Esophagus muscularis mucosa (tissue), 4 donors: ENCODE results near the gene ZBTB48. TPM values are rescaled to one million over a fixed set of nuclear protein-coding genes. Genes with fewer than 3 reads are reported as not detected.

Experiments
- DNase-seq: peaks from one replicate; pipeline ENCODE4 v3.0.0-alpha.2; 2017; ENCODE audit errors: extremely low spot score
- H3K27ac ChIP-seq, 4 donors: fragments of 200-600 bp; sonication (generic); replicated peaks in 1 of 4; 1 replicate in 3 of 4; 2 replicates in 1 of 4; pipeline ENCODE4 v1.5.1; 2016 to 2019; ENCODE audit warnings: mild to moderate bottlenecking in 1 of 4
- H3K27me3 ChIP-seq, 4 donors: fragments of 200-600 bp; sonication (generic); one replicate each; pipeline versions ENCODE4 v1.5.1 to v1.6.0; 2016 to 2019
- H3K36me3 ChIP-seq, 4 donors: fragments of 200-600 bp; sonication (generic); one replicate each; pipeline ENCODE4 v1.5.1; 2016 to 2019
- H3K4me1 ChIP-seq, 4 donors: fragments of 200-600 bp; sonication (generic); one replicate each; pipeline ENCODE4 v1.5.1; 2016 to 2019
- H3K4me3 ChIP-seq, 4 donors: fragments of 200-600 bp; sonication (generic); 1 replicate in 2 of 4; 2 replicates in 2 of 4; pipeline ENCODE4 v1.5.1; 2016 to 2019; ENCODE audit warnings: mild to moderate bottlenecking in 4 of 4, moderate library complexity in 1 of 4
- H3K9me3 ChIP-seq, 4 donors: fragments of 200-600 bp; sonication (generic); 1 replicate in 3 of 4; 2 replicates in 1 of 4; pipeline ENCODE4 v1.5.1; 2016 to 2019
- EP300 ChIP-seq: sonication (generic); formaldehyde crosslinking; IDR thresholded peaks from one replicate; pipeline ENCODE4 v1.6.1; 2017; ENCODE audit warnings: antibody characterized with exemption
- POLR2A ChIP-seq: fragments of 450-650 bp; IDR thresholded peaks from one replicate; pipeline ENCODE4 v1.6.1; 2017; ENCODE audit warnings: antibody characterized with exemption, moderate library complexity, mild to moderate bottlenecking, low read depth
- POLR2AphosphoS5 ChIP-seq, 2 donors: sonication (generic); formaldehyde crosslinking; IDR thresholded peaks; one replicate each; pipeline ENCODE4 v1.6.1; 2017; ENCODE audit warnings: antibody characterized with exemption in 2 of 2
- WGBS: methylation state at CpG from one replicate; pipeline ENCODE4 v1.1.5; 2018; 5-methylcytosine and 5-hydroxymethylcytosine counted together
- intact Hi-C: fragments of 100-400 bp; cut with DNase I; formaldehyde crosslinking; loops from one replicate; pipeline ENCODE4 v1.15.1; 2023
- total RNA-seq, 4 donors: library from RNA; depleted of rRNA; stranded (reverse); fragments of >200 nt; gene quantifications; one replicate each; pipeline versions ENCODE4 v1.1.0 to v1.2.1, GENCODE V29; 2016
- TF ChIP-seq, protein P1 (sequence below), 3 experiments: fragments of 200-600 bp in 2 of 3; fragments of 450-650 bp in 1 of 3; sonication (generic) in 2 of 3; IDR thresholded peaks; one replicate each; pipeline ENCODE4 v1.5.1; 2017 to 2019; ENCODE audit warnings: antibody characterized with exemption in 3 of 3, mild to moderate bottlenecking in 2 of 3, moderate library complexity in 1 of 3

ZBTB48 gene
- total RNA-seq, 4 donors from 2014 or later = 15.0 to 24.9 (median 16.4) TPM

DNA sequence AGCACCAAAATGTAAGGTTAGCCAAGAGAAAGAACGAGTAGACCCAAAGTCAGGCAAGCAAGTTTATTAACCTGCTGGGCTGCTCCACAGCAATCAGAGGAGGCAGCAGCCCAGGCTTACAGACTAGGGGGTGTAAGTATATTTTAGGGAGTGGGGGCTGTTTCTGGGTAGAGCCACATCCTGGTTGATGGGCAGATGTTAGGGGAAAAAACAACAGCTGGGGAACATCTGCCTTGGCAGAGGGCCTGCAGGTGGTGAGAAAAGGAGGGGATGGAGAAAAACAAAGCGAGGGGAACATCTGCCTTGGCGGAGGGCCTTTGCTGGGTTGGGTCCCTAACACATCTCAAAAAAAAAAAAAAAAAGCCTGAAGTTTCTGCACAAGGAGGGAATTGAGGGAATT lies 9.7 kb upstream of the ZBTB48 start:
- no peak for TF ChIP-seq POLR2A
- TF ChIP-seq, protein P1, sequence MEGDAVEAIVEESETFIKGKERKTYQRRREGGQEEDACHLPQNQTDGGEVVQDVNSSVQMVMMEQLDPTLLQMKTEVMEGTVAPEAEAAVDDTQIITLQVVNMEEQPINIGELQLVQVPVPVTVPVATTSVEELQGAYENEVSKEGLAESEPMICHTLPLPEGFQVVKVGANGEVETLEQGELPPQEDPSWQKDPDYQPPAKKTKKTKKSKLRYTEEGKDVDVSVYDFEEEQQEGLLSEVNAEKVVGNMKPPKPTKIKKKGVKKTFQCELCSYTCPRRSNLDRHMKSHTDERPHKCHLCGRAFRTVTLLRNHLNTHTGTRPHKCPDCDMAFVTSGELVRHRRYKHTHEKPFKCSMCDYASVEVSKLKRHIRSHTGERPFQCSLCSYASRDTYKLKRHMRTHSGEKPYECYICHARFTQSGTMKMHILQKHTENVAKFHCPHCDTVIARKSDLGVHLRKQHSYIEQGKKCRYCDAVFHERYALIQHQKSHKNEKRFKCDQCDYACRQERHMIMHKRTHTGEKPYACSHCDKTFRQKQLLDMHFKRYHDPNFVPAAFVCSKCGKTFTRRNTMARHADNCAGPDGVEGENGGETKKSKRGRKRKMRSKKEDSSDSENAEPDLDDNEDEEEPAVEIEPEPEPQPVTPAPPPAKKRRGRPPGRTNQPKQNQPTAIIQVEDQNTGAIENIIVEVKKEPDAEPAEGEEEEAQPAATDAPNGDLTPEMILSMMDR (IDR thresholded peaks at IDR 0.05) = no peak
- TF ChIP-seq EP300 = no peak
- no peak for TF ChIP-seq POLR2AphosphoS5 (IDR thresholded peaks at IDR 0.05)
- WGBS = 76% methylated on average over 3 of the region's 3 CpGs
- intact Hi-C loops = no loop called here

DNA sequence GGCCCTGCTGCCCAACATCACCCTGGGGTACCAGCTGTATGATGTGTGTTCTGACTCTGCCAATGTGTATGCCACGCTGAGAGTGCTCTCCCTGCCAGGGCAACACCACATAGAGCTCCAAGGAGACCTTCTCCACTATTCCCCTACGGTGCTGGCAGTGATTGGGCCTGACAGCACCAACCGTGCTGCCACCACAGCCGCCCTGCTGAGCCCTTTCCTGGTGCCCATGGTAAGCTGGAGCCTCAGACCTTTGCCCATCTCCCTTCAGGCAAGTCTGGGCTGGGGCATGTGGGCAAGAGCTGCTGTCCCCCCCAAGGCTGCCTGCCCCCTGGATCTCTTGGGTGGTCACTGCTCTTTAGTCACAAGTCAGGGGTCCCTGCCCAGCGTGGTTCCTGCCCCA lies 8.8 kb upstream of the ZBTB48 start:
- WGBS = 0% methylated on average over 1 of the region's 5 CpGs
- Histone ChIP-seq H3K9me3 (peaks cover 0 to 6% (median 3%) of the 10 kb centered on the region in 4 donors), H3K4me3 (no peak overlapping the region), H3K27ac (no peak overlapping the region), H3K36me3 (no peaks in the 10 kb centered on the region), H3K4me1 (no peaks in the 10 kb centered on the region), H3K27me3 (no peaks in the 10 kb centered on the region)
- TF ChIP-seq, protein P1 (IDR thresholded peaks at IDR 0.05) = no peak
- TF ChIP-seq EP300 (no peak), POLR2A (no peak), POLR2AphosphoS5 (IDR thresholded peaks at IDR 0.05) (no peak)
- no peak for DNase-seq
- intact Hi-C loops = no loop called here

More for the DNA sequence above, 9.7 kb upstream of the ZBTB48 start:
- no peak for DNase-seq
- peaks cover 0 to 4% (median 0%) of the 10 kb centered on the region in 4 donors for H3K27me3 ChIP-seq
- H3K4me1 ChIP-seq = no peaks in the 10 kb centered on the region
- no peaks in the 10 kb centered on the region for H3K36me3 ChIP-seq
- no peak overlapping the region for H3K4me3 ChIP-seq
- peaks cover 0 to 6% (median 3%) of the 10 kb centered on the region in 4 donors for H3K9me3 ChIP-seq
- no peak overlapping the region for H3K27ac ChIP-seq

DNA sequence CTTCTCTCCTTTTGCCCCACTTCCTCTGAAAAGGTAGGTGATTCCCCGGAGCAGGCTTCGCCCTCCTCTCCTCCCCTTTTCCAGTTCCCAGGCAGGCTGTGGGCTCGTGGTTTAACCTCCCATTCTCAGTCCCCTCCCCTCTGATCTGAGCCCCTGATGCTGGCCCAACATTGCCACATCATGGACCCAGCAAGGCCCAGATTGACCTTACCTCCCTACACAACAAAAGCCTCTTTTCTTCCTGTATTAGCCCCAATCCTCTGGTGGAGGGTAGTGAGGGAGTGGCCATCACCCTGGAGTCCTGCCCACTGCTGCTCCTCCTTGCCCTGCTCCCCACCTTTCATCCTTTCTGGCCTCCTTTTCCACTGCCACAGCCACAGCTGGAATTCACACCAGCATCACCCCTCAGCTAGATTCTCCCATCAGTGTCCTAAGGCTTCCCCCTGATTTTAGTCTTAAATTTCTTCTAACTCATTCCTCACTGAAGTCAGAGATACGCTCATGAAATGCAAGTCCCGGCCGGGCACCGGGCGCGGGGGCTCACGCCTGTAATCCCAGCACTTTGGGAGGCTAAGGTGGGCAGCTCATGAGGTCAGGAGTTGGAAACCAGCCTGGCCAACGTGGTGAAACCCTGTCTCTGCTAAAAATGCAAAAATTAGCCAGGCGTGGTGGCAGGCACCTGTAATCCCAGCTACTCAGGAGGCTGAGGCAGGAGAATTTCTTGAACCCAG lies 7.0 kb upstream of the ZBTB48 start:
- Histone ChIP-seq H3K36me3 (no peaks in the 10 kb centered on the region), H3K9me3 (peaks cover 0 to 6% (median 3%) of the 10 kb centered on the region in 4 donors)
- no peak for DNase-seq

DNA sequence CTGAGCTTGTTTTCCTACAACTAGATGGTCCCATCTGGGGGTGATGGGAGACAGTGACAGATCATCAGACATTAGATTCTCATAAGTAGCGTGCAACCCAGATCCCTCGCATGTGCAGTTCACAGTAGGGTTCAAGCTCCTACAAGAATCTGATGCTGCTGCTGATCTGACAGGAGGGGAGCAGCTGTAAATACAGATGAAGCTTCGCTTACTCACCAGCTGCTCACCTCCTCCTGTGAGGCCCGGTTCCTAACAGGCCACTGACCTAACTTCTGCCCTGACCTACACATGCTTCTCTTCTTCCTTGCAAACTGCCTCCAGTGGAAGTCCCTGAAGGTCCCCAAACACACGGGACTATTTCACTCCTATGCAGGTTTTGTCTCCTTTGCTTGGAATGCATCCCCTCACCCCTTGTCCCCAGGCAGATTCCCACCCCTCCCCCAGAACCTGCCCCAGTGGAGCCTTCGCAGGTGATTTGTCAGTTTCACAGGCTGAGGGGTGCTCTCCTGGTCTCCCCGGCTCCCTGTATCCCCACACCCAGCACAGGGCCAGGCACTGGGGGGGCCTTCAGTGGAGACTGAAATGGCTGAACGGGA lies 5.7 kb upstream of the ZBTB48 start:
- H3K27me3 ChIP-seq = no peaks in the 10 kb centered on the region
- TF ChIP-seq POLR2A (no peak), POLR2AphosphoS5 (IDR thresholded peaks at IDR 0.05) (no peak), EP300 (no peak)
- TF ChIP-seq, protein P1 (IDR thresholded peaks at IDR 0.05) = no peak
- intact Hi-C loops = no loop called here
- peaks cover 0 to 6% (median 3%) of the 10 kb centered on the region in 4 donors for H3K9me3 ChIP-seq
- peaks cover 6 to 7% (median 7%) of the 10 kb centered on the region in 4 donors for H3K4me1 ChIP-seq
- H3K4me3 ChIP-seq = no peak overlapping the region
- no peaks in the 10 kb centered on the region for H3K36me3 ChIP-seq
- H3K27ac ChIP-seq = no peak overlapping the region
- WGBS = 66% methylated on average over 6 of the region's 8 CpGs
- DNase-seq = no peak

More for the DNA sequence above, 7.0 kb upstream of the ZBTB48 start:
- no peak overlapping the region for H3K27ac ChIP-seq
- no peaks in the 10 kb centered on the region for H3K27me3 ChIP-seq
- TF ChIP-seq POLR2AphosphoS5 (IDR thresholded peaks at IDR 0.05) (no peak), POLR2A (no peak), EP300 (no peak)
- TF ChIP-seq, protein P1 (IDR thresholded peaks at IDR 0.05) = no peak
- no peaks in the 10 kb centered on the region for H3K4me1 ChIP-seq
- 63% methylated on average over 12 of the region's 12 CpGs for WGBS
- intact Hi-C loops = no loop called here
- H3K4me3 ChIP-seq = no peak overlapping the region
